Measurements from ENCODE around the gene BPIFB6.

BPIFB6 gene

DNA sequence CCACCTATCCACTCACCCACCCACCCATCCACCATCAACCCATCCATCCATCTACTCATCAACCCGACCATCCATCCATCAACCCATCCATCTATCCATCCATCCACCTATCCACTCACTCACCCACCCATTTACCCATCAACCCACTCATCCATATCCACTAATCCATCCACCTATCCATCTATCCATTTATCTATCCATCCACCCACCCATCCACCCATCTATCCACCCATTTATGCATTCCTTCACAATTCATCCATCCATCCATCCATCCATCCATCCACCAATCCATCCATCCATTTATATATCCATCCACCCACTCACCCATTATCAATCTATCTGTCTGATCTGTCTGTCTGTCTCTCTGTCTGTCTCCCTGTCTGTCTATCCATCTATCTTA, 62.1 kb downstream of the BPIFB6 start:
- TF ChIP-seq, protein P1, sequence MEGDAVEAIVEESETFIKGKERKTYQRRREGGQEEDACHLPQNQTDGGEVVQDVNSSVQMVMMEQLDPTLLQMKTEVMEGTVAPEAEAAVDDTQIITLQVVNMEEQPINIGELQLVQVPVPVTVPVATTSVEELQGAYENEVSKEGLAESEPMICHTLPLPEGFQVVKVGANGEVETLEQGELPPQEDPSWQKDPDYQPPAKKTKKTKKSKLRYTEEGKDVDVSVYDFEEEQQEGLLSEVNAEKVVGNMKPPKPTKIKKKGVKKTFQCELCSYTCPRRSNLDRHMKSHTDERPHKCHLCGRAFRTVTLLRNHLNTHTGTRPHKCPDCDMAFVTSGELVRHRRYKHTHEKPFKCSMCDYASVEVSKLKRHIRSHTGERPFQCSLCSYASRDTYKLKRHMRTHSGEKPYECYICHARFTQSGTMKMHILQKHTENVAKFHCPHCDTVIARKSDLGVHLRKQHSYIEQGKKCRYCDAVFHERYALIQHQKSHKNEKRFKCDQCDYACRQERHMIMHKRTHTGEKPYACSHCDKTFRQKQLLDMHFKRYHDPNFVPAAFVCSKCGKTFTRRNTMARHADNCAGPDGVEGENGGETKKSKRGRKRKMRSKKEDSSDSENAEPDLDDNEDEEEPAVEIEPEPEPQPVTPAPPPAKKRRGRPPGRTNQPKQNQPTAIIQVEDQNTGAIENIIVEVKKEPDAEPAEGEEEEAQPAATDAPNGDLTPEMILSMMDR (IDR thresholded peaks at IDR 0.05; ENCODE audit: low read depth, low read length) = no peak
- no peak for DNase-seq (ENCODE audit: low read depth, low spot score)
- no peak overlapping the region for H3K4me3 ChIP-seq (ENCODE audit: low read depth, low read length)
- in situ Hi-C loops (cut with HindIII; ENCODE audit: low sequenced_read_pairs) = no loop called here
